HepG2 (cell line): ENCODE data around the gene PGGT1B. TPM values are rescaled to one million over a fixed set of nuclear protein-coding genes. Genes with fewer than 3 reads are reported as not detected.

Experiments
- MEF2D ChIP-seq: sonication (generic); formaldehyde crosslinking; IDR thresholded peaks from 2 replicates; pipeline ENCODE4 v1.5.1; 2020; ENCODE audit warnings: mild to moderate bottlenecking, missing genetic modification reagents
- polyA plus RNA-seq, 8 experiments: library from polyadenylated mRNA; depleted of rRNA in 3 of 8; stranded (reverse) in 7 of 8; unstranded in 1 of 8; fragments of >200 nt; fragmentation: Illumina TruSeq in 4 of 8; extraction: Trizol in 4 of 8; gene quantifications; 2 replicates each; pipeline versions ENCODE4 v1.2.1 to v1.2.3, GENCODE V29; 2011 to 2016; ENCODE audit warnings: low read depth in 4 of 8, missing spikeins in 1 of 8, mixed read lengths in 1 of 8; ENCODE audit not compliant: insufficient read depth in 1 of 8
- total RNA-seq, 5 experiments: library from RNA; depleted of rRNA; stranded (reverse); fragments of >200 nt; fragmentation: Illumina TruSeq; extraction: Trizol; gene quantifications; 2 replicates each; pipeline ENCODE4 v1.2.3, GENCODE V29; 2016; ENCODE audit warnings: low read depth in 1 of 5
- TF ChIP-seq, protein P1 (sequence below): sonication (generic); formaldehyde crosslinking; IDR thresholded peaks from one replicate; pipeline ENCODE4 v1.5.1; 2020; ENCODE audit warnings: mild to moderate bottlenecking, missing genetic modification reagents; ENCODE audit errors: not compliant biosample characterization
- TF ChIP-seq, protein P2 (sequence below): sonication (generic); formaldehyde crosslinking; IDR thresholded peaks from 2 replicates; pipeline ENCODE4 v1.4.0; 2020; ENCODE audit warnings: missing genetic modification reagents
- TF ChIP-seq, protein P3 (sequence below): sonication (generic); formaldehyde crosslinking; IDR thresholded peaks from 2 replicates; pipeline ENCODE4 v1.4.0; 2020; ENCODE audit warnings: mild to moderate bottlenecking, missing genetic modification reagents

Gene PGGT1B
- total and polyA plus RNA-seq, 2 of the 13 experiments (the other 11 are each of a cell fraction or from before 2014, with no cell fraction given): 2.4 to 42.7 TPM

DNA sequence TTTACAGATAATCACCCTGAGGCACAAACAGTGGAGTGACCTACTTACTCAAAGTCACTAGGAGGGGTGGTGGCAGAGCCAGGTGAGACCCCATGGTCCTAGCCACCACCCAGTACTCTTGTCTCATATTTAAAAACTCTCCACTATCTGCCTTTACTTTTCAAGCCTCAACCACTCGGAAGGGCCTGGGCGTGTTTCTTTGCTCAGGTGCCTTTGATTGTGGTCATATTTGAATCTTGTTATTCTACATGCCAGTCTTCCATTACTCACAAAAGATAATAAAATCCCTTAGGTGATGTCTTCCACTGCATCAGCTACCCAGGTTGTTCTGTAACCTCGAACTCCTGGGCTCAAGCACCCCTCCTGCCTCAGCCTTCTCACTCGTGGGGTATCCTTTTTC, 72.3 kb downstream of the PGGT1B start (continued):
- TF ChIP-seq, protein P1, sequence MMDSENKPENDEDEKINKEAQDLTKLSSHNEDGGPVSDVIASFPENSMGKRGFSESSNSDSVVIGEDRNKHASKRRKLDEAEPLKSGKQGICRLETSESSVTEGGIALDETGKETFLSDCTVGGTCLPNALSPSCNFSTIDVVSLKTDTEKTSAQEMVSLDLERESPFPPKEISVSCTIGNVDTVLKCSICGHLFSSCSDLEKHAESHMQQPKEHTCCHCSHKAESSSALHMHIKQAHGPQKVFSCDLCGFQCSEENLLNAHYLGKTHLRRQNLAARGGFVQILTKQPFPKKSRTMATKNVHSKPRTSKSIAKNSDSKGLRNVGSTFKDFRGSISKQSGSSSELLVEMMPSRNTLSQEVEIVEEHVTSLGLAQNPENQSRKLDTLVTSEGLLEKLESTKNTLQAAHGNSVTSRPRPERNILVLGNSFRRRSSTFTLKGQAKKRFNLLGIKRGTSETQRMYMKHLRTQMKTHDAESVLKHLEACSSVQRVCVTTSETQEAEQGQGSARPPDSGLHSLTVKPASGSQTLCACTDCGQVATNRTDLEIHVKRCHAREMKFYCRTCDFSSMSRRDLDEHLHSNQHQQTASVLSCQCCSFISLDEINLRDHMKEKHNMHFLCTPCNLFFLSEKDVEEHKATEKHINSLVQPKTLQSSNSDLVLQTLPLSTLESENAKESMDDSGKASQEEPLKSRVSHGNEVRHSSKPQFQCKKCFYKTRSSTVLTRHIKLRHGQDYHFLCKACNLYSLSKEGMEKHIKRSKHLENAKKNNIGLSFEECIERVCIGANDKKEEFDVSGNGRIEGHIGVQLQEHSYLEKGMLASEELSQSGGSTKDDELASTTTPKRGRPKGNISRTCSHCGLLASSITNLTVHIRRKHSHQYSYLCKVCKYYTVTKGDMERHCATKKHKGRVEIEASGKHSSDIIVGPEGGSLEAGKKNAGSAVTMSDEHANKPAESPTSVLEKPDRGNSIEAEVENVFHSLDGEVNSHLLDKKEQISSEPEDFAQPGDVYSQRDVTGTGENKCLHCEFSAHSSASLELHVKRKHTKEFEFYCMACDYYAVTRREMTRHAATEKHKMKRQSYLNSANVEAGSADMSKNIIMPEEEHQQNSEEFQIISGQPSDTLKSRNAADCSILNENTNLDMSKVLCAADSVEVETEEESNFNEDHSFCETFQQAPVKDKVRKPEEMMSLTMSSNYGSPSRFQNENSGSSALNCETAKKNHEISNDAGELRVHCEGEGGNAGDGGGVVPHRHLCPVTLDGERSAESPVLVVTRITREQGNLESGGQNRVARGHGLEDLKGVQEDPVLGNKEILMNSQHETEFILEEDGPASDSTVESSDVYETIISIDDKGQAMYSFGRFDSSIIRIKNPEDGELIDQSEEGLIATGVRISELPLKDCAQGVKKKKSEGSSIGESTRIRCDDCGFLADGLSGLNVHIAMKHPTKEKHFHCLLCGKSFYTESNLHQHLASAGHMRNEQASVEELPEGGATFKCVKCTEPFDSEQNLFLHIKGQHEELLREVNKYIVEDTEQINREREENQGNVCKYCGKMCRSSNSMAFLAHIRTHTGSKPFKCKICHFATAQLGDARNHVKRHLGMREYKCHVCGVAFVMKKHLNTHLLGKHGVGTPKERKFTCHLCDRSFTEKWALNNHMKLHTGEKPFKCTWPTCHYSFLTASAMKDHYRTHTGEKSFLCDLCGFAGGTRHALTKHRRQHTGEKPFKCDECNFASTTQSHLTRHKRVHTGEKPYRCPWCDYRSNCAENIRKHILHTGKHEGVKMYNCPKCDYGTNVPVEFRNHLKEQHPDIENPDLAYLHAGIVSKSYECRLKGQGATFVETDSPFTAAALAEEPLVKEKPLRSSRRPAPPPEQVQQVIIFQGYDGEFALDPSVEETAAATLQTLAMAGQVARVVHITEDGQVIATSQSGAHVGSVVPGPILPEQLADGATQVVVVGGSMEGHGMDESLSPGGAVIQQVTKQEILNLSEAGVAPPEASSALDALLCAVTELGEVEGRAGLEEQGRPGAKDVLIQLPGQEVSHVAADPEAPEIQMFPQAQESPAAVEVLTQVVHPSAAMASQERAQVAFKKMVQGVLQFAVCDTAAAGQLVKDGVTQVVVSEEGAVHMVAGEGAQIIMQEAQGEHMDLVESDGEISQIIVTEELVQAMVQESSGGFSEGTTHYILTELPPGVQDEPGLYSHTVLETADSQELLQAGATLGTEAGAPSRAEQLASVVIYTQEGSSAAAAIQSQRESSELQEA: no peak
- TF ChIP-seq MEF2D (CRISPR knock-in tag): no peak
- TF ChIP-seq, protein P2, sequence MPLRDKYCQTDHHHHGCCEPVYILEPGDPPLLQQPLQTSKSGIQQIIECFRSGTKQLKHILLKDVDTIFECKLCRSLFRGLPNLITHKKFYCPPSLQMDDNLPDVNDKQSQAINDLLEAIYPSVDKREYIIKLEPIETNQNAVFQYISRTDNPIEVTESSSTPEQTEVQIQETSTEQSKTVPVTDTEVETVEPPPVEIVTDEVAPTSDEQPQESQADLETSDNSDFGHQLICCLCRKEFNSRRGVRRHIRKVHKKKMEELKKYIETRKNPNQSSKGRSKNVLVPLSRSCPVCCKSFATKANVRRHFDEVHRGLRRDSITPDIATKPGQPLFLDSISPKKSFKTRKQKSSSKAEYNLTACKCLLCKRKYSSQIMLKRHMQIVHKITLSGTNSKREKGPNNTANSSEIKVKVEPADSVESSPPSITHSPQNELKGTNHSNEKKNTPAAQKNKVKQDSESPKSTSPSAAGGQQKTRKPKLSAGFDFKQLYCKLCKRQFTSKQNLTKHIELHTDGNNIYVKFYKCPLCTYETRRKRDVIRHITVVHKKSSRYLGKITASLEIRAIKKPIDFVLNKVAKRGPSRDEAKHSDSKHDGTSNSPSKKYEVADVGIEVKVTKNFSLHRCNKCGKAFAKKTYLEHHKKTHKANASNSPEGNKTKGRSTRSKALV (CRISPR knock-in tag): no peak
- TF ChIP-seq, protein P3, sequence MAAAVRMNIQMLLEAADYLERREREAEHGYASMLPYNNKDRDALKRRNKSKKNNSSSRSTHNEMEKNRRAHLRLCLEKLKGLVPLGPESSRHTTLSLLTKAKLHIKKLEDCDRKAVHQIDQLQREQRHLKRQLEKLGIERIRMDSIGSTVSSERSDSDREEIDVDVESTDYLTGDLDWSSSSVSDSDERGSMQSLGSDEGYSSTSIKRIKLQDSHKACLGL: no peak
